HEK293 (cell line): ENCODE data around the gene IL1A.

ENCODE experiments used
- CTCF ChIA-PET: fragments of 350-600 bp; formaldehyde crosslinking; extraction: SDS; loops from one replicate; lab custom pipeline; 2021; ENCODE audit warnings: antibody characterized with exemption; lab: Yijun Ruan, JAX
- POLR2A ChIA-PET: fragments of 300-600 bp; formaldehyde crosslinking; extraction: SDS; loops from one replicate; lab custom pipeline; 2020; ENCODE audit warnings: antibody characterized with exemption, inconsistent platforms; lab: Yijun Ruan, JAX
- H3K27ac ChIP-seq: fragments of 200-500 bp; sonication (Bioruptor generic); 2 replicates; pipeline ENCODE4 v1.5.1; 2014; ENCODE audit warnings: low read depth, low read length, control low read depth, inconsistent platforms; ENCODE audit errors: extremely low read depth
- H3K36me3 ChIP-seq, 2 experiments: fragments of 200-500 bp in 1 of 2; sonication (Bioruptor generic) in 1 of 2; 1 replicate in 1 of 2; 2 replicates in 1 of 2; pipeline ENCODE4 v1.5.1; 2014 to 2017; ENCODE audit warnings: inconsistent platforms in 2 of 2, low read length in 2 of 2; ENCODE audit not compliant: control insufficient read depth in 2 of 2, insufficient read depth in 1 of 2
- H3K4me1 ChIP-seq: fragments of 200-500 bp; sonication (Bioruptor generic); 2 replicates; pipeline ENCODE4 v1.5.1; 2014; ENCODE audit warnings: mild to moderate bottlenecking, low read length, inconsistent platforms; ENCODE audit not compliant: control insufficient read depth, insufficient read depth
- H3K4me3 ChIP-seq: 2 replicates; pipeline ENCODE4 v1.5.1; 2011; ENCODE audit warnings: low read depth, mild to moderate bottlenecking, control low read depth, low read length, moderate library complexity
- H3K9me3 ChIP-seq: fragments of 200-500 bp; sonication (Bioruptor generic); 2 replicates; pipeline ENCODE4 v1.5.1; 2014; ENCODE audit warnings: low read depth, low read length, inconsistent platforms; ENCODE audit not compliant: control insufficient read depth, insufficient read depth
- GLI2 ChIP-seq: fragments of 450-650 bp; formaldehyde crosslinking; IDR thresholded peaks from 2 replicates; pipeline ENCODE4; 2017; ENCODE audit warnings: missing biosample characterization, missing genetic modification characterization, low read depth, borderline replicate concordance
- HOXD13 ChIP-seq: sonication (generic); formaldehyde crosslinking; IDR thresholded peaks from 2 replicates; pipeline ENCODE4 v1.8.0; 2022; ENCODE audit warnings: missing genetic modification reagents, borderline replicate concordance
- MZF1 ChIP-seq: fragments of 450-650 bp; formaldehyde crosslinking; IDR thresholded peaks from 2 replicates; pipeline ENCODE4 v1.5.1; 2017; ENCODE audit warnings: missing biosample characterization, missing genetic modification characterization, borderline replicate concordance
- PRDM10 ChIP-seq: fragments of 450-650 bp; formaldehyde crosslinking; IDR thresholded peaks from 2 replicates; pipeline ENCODE4 v1.5.1; 2016; ENCODE audit warnings: missing biosample characterization, missing genetic modification characterization
- RBAK ChIP-seq: fragments of 450-650 bp; formaldehyde crosslinking; IDR thresholded peaks from 2 replicates; pipeline ENCODE4 v1.5.1; 2016; ENCODE audit warnings: missing biosample characterization, missing genetic modification characterization
- SALL2 ChIP-seq: fragments of 450-650 bp; formaldehyde crosslinking; IDR thresholded peaks from 2 replicates; pipeline ENCODE4 v1.5.0; 2017; ENCODE audit warnings: missing biosample characterization, mild to moderate bottlenecking, missing genetic modification characterization, borderline replicate concordance
- SCRT1 ChIP-seq: fragments of 450-650 bp; formaldehyde crosslinking; IDR thresholded peaks from 2 replicates; pipeline ENCODE4 v1.5.1; 2016; ENCODE audit warnings: missing biosample characterization, missing genetic modification characterization, borderline replicate concordance
- TRIM28 ChIP-seq: IDR thresholded peaks from 2 replicates; pipeline ENCODE4 v1.6.1; 2011; ENCODE audit warnings: low read length, control low read depth, borderline replicate concordance
- WT1 ChIP-seq: fragments of 450-650 bp; formaldehyde crosslinking; IDR thresholded peaks from 2 replicates; pipeline ENCODE4 v1.5.1; 2016; ENCODE audit warnings: missing biosample characterization, missing genetic modification characterization
- ZEB2 ChIP-seq: fragments of 450-650 bp; formaldehyde crosslinking; IDR thresholded peaks from 2 replicates; pipeline ENCODE4 v1.5.1; 2016; ENCODE audit warnings: missing biosample characterization, missing genetic modification characterization
- ZNF10 ChIP-seq: fragments of 450-650 bp; formaldehyde crosslinking; IDR thresholded peaks from 2 replicates; pipeline ENCODE4 v1.5.1; 2017; ENCODE audit warnings: missing biosample characterization, missing genetic modification characterization
- ZNF121 ChIP-seq: fragments of 450-650 bp; formaldehyde crosslinking; IDR thresholded peaks from 2 replicates; pipeline ENCODE4 v1.5.1; 2016; ENCODE audit warnings: missing biosample characterization, missing genetic modification characterization
- ZNF146 ChIP-seq: fragments of 450-650 bp; formaldehyde crosslinking; IDR thresholded peaks from 2 replicates; pipeline ENCODE4 v1.5.1; 2016; ENCODE audit warnings: missing biosample characterization, missing genetic modification characterization
- ZNF223 ChIP-seq: fragments of 450-650 bp; formaldehyde crosslinking; IDR thresholded peaks from 2 replicates; pipeline ENCODE4 v1.5.1; 2016; ENCODE audit warnings: missing biosample characterization, missing genetic modification characterization
- ZNF302 ChIP-seq: fragments of 450-650 bp; formaldehyde crosslinking; IDR thresholded peaks from 2 replicates; pipeline ENCODE4 v1.5.1; 2016; ENCODE audit warnings: missing biosample characterization, missing genetic modification characterization, low read depth
- ZNF311 ChIP-seq: fragments of 450-650 bp; formaldehyde crosslinking; IDR thresholded peaks from 2 replicates; pipeline ENCODE4 v1.5.1; 2017; ENCODE audit warnings: missing biosample characterization, missing genetic modification characterization, borderline replicate concordance
- ZNF341 ChIP-seq: fragments of 450-650 bp; formaldehyde crosslinking; IDR thresholded peaks from 2 replicates; pipeline ENCODE4; 2016; ENCODE audit warnings: low read depth, missing biosample characterization, missing genetic modification characterization
- ZNF394 ChIP-seq: fragments of 450-650 bp; formaldehyde crosslinking; IDR thresholded peaks from 2 replicates; pipeline ENCODE4 v1.5.1; 2016; ENCODE audit warnings: missing biosample characterization, missing genetic modification characterization, mild to moderate bottlenecking, moderate library complexity, borderline replicate concordance
- ZNF521 ChIP-seq: fragments of 450-650 bp; formaldehyde crosslinking; IDR thresholded peaks from 2 replicates; pipeline ENCODE4 v1.5.1; 2017; ENCODE audit warnings: missing biosample characterization, mild to moderate bottlenecking, missing genetic modification characterization
- ZNF548 ChIP-seq: fragments of 450-650 bp; formaldehyde crosslinking; IDR thresholded peaks from 2 replicates; pipeline ENCODE4 v1.5.1; 2016; ENCODE audit warnings: missing biosample characterization, missing genetic modification characterization
- ZNF580 ChIP-seq: fragments of 450-650 bp; formaldehyde crosslinking; IDR thresholded peaks from 2 replicates; pipeline ENCODE4 v1.5.1; 2016; ENCODE audit warnings: missing biosample characterization, missing genetic modification characterization
- ZNF610 ChIP-seq: fragments of 450-650 bp; formaldehyde crosslinking; IDR thresholded peaks from 2 replicates; pipeline ENCODE4 v1.5.1; 2016; ENCODE audit warnings: missing biosample characterization, missing genetic modification characterization, borderline replicate concordance
- ZNF624 ChIP-seq: fragments of 450-650 bp; formaldehyde crosslinking; IDR thresholded peaks from 2 replicates; pipeline ENCODE4 v1.5.1; 2017; ENCODE audit warnings: missing biosample characterization, missing genetic modification characterization
- ZNF701 ChIP-seq: fragments of 450-650 bp; formaldehyde crosslinking; IDR thresholded peaks from 2 replicates; pipeline ENCODE4 v1.5.1; 2016; ENCODE audit warnings: missing biosample characterization, missing genetic modification characterization
- ZSCAN30 ChIP-seq: fragments of 450-650 bp; IDR thresholded peaks from 2 replicates; pipeline ENCODE4 v1.5.1; 2018; ENCODE audit warnings: missing biosample characterization, mild to moderate bottlenecking, missing genetic modification characterization, moderate library complexity
- ZSCAN5A ChIP-seq: fragments of 450-650 bp; formaldehyde crosslinking; IDR thresholded peaks from 2 replicates; pipeline ENCODE4 v1.5.1; 2016; ENCODE audit warnings: missing biosample characterization, missing genetic modification characterization

The IL1A gene

GRCh38 chr2:112821142-112821541, 36.8 kb upstream of the IL1A start (continued):
- TF ChIP-seq TRIM28 (no peak), SCRT1 (no peak), MZF1 (tag by site-specific recombination) (no peak), ZSCAN5A (tag by site-specific recombination) (no peak), ZNF10 (tag by site-specific recombination) (no peak), GLI2 (tag by site-specific recombination) (no peak)

- POLR2A ChIA-PET = no interaction called here
- Histone ChIP-seq H3K9me3 (no peaks in the 10 kb centered on the region), H3K36me3 (no peaks in the 10 kb centered on the region), H3K4me1 (no peaks in the 10 kb centered on the region; the same call in 1 of the 2 replicates), H3K4me3 (no peak overlapping the region), H3K27ac (no peak overlapping the region)
- CTCF ChIA-PET = no interaction called here
- TF ChIP-seq ZNF394 (tag by site-specific recombination) = no peak
- TF ChIP-seq ZNF311 (tag by site-specific recombination) = no peak
- TF ChIP-seq ZNF624 (tag by site-specific recombination) = no peak
- TF ChIP-seq ZNF521 (tag by site-specific recombination) = no peak
- TF ChIP-seq ZNF701 (tag by site-specific recombination) = no peak
- TF ChIP-seq, all 188 proteins: peak for 0
Observed at GRCh38 chr2:112820343-112820742, 36.0 kb upstream of the IL1A start.

GRCh38 chr2:112819081-112819480, 34.8 kb upstream of the IL1A start:
- Histone ChIP-seq H3K27ac (no peak overlapping the region), H3K4me1 (no peaks in the 10 kb centered on the region; the same call in 1 of the 2 replicates), H3K36me3 (no peaks in the 10 kb centered on the region), H3K9me3 (no peaks in the 10 kb centered on the region), H3K4me3 (no peak overlapping the region)
- ChIA-PET POLR2A (no interaction called here), CTCF (interaction anchor here (0.6 to 0.7 kb wide), 2 partner anchors 28 to 62 kb away, joined by 3 read pairs; no protein-coding TSS in a partner anchor)
- TF ChIP-seq ZNF302 (tag by site-specific recombination) = no peak

GRCh38 chr2:112818094-112818902, 34.0 kb upstream of the IL1A start:
- no peaks in the 10 kb centered on the region for H3K9me3 ChIP-seq
- no peaks in the 10 kb centered on the region for H3K36me3 ChIP-seq
- ChIA-PET POLR2A (no interaction called here), CTCF (interaction anchor here (0.6 to 1.8 kb wide), 4 partner anchors 17 to 109 kb away, joined by 3 to 4 read pairs (median 3); no protein-coding TSS in a partner anchor)
- H3K27ac ChIP-seq = no peak overlapping the region
- no peaks in the 10 kb centered on the region for H3K4me1 ChIP-seq
- H3K4me3 ChIP-seq = no peak overlapping the region
- TF ChIP-seq RBAK (tag by site-specific recombination) (no peak), ZEB2 (tag by site-specific recombination) (no peak), ZNF580 (tag by site-specific recombination) (no peak), ZNF223 (no peak), WT1 (tag by site-specific recombination) (no peak), SALL2 (tag by site-specific recombination) (no peak), ZNF341 (tag by site-specific recombination) (no peak), ZNF121 (tag by site-specific recombination) (no peak), ZSCAN30 (tag by site-specific recombination) (no peak), ZNF610 (tag by site-specific recombination) (no peak), ZNF146 (tag by site-specific recombination) (no peak), PRDM10 (no peak), ZNF548 (tag by site-specific recombination) (no peak), HOXD13 (no peak)
